Activated naive CD8-positive, alpha-beta T cell treated with anti-CD3 and anti-CD28 coated beads for 36 hours (primary cell): ENCODE data around the gene FAM83C. TPM values are rescaled to one million over a fixed set of nuclear protein-coding genes. Genes with fewer than 3 reads are reported as not detected.
A peak's percentile ranks its signal among the peaks of the same experiment; 100 is the strongest.

ENCODE experiments used
- DNase-seq: peaks from one replicate; pipeline ENCODE4 v3.0.0; 2021
- H3K27ac Mint-ChIP-seq: one replicate; pipeline ENCODE4 v1.8.0; 2022; ENCODE audit warnings: mild to moderate bottlenecking, moderate library complexity, mixed read lengths
- H3K27me3 Mint-ChIP-seq: one replicate; pipeline ENCODE4 v1.8.0; 2022; ENCODE audit warnings: mild to moderate bottlenecking, mixed read lengths
- H3K36me3 Mint-ChIP-seq: one replicate; pipeline ENCODE4 v1.8.0; 2021; ENCODE audit warnings: mild to moderate bottlenecking, mixed read lengths
- H3K4me1 Mint-ChIP-seq: one replicate; pipeline ENCODE4 v1.8.0; 2021; ENCODE audit warnings: mixed read lengths
- H3K4me3 Mint-ChIP-seq: one replicate; pipeline ENCODE4 v1.8.0; 2022; ENCODE audit warnings: mild to moderate bottlenecking, moderate library complexity, mixed read lengths
- H3K9me3 Mint-ChIP-seq: one replicate; pipeline ENCODE4 v1.8.0; 2022; ENCODE audit warnings: mixed read lengths
- total RNA-seq, 2 experiments: library from RNA; stranded (reverse); gene quantifications; one replicate each; pipeline ENCODE4 v1.2.3, GENCODE V29; 2021

FAM83C gene
- total RNA-seq, 2 experiments from 2014 or later = not detected

DNA sequence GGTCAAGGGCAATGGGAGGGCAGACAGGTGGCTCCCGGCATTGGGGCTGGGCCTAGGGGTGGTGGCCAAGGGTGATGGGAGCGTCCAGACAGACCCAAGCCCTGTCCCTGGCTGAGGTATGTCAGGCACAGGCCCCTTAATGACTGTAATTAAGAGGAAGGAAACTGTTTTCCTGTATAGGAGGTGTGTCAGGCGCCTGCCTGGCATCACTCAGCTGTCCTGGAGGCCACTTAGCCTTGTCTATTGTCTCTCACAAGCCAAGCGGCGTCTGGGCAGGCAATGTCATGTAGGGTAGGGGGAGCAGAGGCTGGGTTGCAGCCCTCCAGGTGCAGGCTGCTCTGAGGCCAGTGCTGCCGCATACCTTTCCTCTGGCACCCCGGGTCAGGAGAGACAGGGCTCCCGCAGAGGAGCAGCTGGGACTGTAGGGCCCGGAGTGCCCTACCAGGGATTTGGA, 3.9 kb upstream of the FAM83C start:
- H3K27me3 Mint-ChIP-seq = no peaks in the 10 kb centered on the region
- H3K27ac Mint-ChIP-seq = no peak overlapping the region
- no peak overlapping the region for H3K4me3 Mint-ChIP-seq
- H3K9me3 Mint-ChIP-seq = no peaks in the 10 kb centered on the region
- DNase-seq = no peak
- H3K4me1 Mint-ChIP-seq = no peaks in the 10 kb centered on the region
- no peaks in the 10 kb centered on the region for H3K36me3 Mint-ChIP-seq

DNA sequence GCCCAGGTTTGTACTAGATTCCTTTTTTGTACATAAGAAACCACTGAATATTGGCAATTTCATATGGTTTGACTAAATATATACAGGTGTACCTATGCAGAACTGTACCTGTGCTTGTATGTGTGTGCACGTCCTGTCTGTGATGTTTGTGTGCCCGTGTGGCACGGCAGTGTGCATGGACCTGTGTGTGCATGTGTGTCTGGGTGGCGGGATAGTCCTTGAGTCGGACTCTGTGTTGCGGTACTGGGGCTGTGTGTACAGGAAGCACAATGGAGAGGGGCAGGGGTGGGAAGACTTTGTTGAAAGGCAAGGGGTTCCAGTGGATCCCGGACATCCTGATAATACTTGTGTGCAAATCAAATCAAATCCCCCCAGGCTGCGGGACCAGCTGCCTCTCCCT, 3.4 kb upstream of the FAM83C start:
- no peaks in the 10 kb centered on the region for H3K27me3 Mint-ChIP-seq
- no peak overlapping the region for H3K4me3 Mint-ChIP-seq
- H3K9me3 Mint-ChIP-seq = no peaks in the 10 kb centered on the region
- no peak for DNase-seq
- no peaks in the 10 kb centered on the region for H3K36me3 Mint-ChIP-seq
- H3K27ac Mint-ChIP-seq = no peak overlapping the region
- no peaks in the 10 kb centered on the region for H3K4me1 Mint-ChIP-seq

DNA sequence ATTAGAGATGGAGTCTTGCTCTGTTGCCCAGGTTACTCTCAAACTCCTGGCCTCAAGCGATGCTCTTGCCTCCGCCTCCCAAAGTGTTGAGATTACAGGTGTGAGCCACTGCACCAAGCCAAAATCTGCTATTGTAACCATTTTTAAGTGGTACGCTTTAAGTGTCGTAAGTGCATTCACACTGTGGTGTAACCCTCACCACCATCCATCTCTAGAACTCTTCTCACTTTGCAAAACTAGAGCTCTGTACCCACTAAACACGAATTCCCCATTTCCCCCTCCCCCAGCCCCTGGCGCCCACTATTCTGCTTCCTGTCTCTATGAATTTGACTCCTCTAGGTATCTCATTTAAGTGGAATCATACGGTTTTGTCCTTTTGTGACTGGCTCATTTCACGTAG, 2.8 kb upstream of the FAM83C start:
- Mint-ChIP-seq H3K9me3 (no peaks in the 10 kb centered on the region), H3K27me3 (no peaks in the 10 kb centered on the region), H3K4me1 (no peaks in the 10 kb centered on the region), H3K27ac (no peak overlapping the region), H3K4me3 (no peak overlapping the region), H3K36me3 (no peaks in the 10 kb centered on the region)
- DNase-seq = no peak

DNA sequence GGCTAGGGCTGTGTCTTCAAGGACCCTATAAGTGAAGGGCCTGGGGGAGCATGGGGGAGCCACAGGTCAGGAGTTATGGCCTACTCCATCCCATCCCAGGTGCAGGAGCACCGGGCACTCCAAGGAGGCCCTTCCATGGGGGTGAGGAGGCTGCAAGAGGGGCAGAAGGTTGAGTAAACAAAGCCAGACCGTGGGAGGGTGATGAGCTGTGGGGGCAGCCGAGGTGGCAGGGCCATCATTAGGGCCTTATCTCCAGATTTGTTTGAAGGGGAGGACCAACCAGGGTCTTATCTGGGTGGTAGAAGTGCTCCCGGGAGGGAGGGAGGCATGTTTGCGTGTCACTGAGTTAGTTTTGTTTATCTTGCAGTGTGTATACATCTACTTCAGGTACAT, 2.1 kb upstream of the FAM83C start:
- H3K27me3 Mint-ChIP-seq = no peaks in the 10 kb centered on the region
- H3K27ac Mint-ChIP-seq = no peak overlapping the region
- no peak overlapping the region for H3K4me3 Mint-ChIP-seq
- no peaks in the 10 kb centered on the region for H3K36me3 Mint-ChIP-seq
- no peaks in the 10 kb centered on the region for H3K4me1 Mint-ChIP-seq
- DNase-seq = no peak
- H3K9me3 Mint-ChIP-seq = no peaks in the 10 kb centered on the region

DNA sequence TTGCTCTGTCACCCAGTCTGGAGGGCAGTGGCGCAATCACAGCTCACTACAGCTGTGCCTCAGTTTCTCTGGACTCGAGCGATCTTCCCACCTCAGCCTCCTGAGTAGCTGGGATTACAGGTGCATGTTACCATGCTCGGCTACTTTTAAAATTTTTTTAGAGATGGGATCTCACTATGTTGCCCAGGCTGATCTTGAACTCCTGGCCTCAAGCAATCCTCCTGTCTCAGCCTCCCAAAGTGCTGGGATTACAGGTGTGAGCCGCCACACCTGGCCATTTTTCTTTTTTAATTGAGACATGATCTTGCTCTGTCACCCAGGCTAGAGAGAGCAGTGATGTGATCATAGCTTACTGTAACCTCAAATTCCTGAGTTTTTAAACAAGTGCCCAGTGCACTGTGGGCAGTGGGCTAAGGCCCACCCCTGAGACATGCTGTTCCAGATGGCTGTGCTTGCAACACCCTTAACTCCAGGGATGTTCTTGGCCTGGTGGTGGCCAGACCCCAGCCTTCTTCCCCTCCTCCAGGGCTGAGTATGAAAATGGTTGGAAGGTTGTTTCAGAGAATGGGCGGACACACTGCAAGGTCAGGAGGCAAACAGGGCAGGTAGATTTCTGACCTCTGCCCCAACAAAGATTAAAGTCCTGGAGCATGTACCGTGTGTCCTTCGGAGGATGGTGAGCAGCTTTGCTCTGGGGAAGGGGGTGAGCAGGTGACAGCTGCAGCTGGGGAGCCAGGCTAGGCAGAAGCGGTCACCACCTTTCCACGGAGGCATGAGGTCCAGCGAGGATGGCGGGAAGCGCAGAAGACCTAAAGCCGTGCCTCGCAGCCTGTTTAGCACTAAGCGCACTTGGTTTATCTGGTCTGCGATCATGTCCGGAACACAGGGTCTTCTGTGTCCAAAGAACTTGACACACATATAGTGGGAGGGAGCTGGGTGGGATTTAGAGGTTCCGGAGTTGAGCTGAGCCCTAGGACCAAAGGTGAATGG, 1.4 kb upstream of the FAM83C start:
- Mint-ChIP-seq H3K4me3 (no peak overlapping the region), H3K36me3 (no peaks in the 10 kb centered on the region), H3K27ac (no peak overlapping the region), H3K9me3 (no peaks in the 10 kb centered on the region), H3K27me3 (no peaks in the 10 kb centered on the region), H3K4me1 (no peaks in the 10 kb centered on the region)
- no peak for DNase-seq

DNA sequence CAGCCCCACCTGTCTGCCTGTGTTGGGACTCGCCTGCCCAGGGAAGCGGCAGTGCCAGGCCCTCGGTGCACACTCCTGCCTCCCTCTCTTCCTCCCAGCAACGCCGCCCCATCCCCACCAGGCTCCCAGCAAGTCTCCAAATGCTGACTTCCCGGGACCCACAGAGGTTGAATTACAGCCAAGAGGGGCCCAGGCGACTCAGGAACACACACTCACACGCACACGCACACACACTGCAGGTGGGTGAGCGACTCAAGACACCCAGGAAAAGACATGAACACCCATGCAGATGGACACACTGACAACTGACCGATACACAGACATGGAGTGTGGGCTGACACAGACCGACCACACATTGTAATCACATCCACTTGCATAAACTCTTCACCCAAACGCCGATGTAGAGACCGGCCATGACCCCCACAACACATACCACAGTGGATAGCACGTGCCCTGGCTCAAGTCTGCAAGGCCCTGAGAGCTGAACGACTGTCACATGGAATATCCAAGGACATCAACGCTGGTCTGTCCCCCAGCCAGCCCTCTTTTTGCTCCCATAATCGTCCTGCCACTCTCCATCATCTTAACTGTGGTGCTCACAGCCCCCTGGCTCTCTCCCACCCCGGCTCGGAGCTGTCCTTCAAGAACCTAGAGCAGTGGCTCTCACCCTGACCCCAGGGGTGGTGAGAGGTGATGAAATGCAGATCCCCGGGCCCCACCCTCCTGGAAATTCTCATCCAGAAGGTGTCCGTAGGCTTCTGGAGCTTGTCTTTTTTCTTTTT, 470 bp upstream of the FAM83C start:
- Mint-ChIP-seq H3K4me1 (no peaks in the 10 kb centered on the region), H3K36me3 (no peaks in the 10 kb centered on the region), H3K9me3 (no peaks in the 10 kb centered on the region)

DNA sequence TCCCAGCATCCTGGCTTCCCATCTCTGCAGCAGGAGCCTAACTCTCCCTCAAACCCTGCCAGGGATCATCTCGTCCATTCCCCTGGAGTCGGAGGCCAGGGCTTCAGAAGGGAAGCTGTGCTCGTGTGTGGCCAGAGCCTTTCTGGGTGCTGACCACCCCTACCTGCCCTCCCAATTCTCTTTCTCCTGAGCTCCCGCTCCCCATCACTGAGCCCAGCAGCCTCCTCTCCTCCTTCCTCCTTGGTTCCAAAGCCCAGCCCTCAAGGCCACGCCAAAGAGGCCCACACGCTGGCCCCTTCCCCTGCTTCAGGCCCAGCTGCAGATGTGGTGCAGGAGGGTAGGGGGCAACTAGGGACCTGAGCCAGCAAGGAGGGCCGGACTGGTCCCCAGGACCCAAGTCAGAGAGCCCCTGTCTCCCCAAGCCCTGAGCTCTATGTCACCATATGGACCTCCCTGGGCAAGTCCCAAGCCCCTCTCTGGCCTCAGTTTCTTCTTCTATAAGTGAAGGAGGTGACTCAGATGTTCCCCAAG, 1.3 kb downstream of the FAM83C start:
- Mint-ChIP-seq H3K27ac (no peak overlapping the region), H3K4me3 (no peak overlapping the region), H3K36me3 (no peaks in the 10 kb centered on the region), H3K27me3 (no peaks in the 10 kb centered on the region), H3K9me3 (no peaks in the 10 kb centered on the region), H3K4me1 (no peaks in the 10 kb centered on the region)
- DNase-seq = no peak

More for the DNA sequence above, 470 bp upstream of the FAM83C start:
- H3K27ac Mint-ChIP-seq = no peak overlapping the region
- H3K4me3 Mint-ChIP-seq = no peak overlapping the region
- DNase-seq = no peak
- no peaks in the 10 kb centered on the region for H3K27me3 Mint-ChIP-seq

DNA sequence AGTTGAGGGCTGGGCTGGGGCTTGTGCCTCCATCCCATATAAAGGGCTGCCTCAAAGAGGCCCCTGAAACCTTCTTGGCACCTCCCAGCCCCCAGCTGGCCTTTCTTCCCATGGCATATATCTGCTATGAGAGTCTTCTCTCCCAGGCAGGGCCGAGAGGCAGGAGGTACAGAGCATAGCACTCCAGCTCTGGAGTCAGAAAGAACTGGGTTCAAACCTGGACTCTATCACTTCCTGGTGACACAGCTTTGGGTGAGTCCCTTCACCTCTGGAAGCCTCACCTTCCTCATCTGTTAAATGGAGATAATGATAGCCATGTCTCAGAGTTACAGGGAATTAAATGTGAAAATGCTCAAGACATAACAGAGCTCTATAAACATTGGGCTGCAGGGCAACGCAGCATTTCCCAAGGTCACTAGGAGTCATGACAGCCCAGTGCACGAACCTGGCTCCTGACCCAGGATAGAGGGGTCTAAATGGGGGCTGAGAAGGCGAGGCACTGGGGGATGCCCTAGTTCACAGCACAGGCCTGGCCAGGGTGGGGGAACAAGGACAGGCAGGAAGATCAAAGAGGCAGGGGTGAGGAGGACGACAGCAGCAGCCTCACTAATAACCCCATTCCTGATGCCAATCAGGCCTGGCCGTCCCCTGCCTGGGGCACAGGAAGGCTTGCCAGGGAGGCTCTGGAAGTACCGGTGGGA, 1.9 kb downstream of the FAM83C start:
- H3K36me3 Mint-ChIP-seq = no peaks in the 10 kb centered on the region
- H3K27me3 Mint-ChIP-seq = no peaks in the 10 kb centered on the region
- H3K4me3 Mint-ChIP-seq = no peak overlapping the region
- no peak for DNase-seq
- no peak overlapping the region for H3K27ac Mint-ChIP-seq
- H3K9me3 Mint-ChIP-seq = no peaks in the 10 kb centered on the region
- peaks cover 3% of the 10 kb centered on the region for H3K4me1 Mint-ChIP-seq

DNA sequence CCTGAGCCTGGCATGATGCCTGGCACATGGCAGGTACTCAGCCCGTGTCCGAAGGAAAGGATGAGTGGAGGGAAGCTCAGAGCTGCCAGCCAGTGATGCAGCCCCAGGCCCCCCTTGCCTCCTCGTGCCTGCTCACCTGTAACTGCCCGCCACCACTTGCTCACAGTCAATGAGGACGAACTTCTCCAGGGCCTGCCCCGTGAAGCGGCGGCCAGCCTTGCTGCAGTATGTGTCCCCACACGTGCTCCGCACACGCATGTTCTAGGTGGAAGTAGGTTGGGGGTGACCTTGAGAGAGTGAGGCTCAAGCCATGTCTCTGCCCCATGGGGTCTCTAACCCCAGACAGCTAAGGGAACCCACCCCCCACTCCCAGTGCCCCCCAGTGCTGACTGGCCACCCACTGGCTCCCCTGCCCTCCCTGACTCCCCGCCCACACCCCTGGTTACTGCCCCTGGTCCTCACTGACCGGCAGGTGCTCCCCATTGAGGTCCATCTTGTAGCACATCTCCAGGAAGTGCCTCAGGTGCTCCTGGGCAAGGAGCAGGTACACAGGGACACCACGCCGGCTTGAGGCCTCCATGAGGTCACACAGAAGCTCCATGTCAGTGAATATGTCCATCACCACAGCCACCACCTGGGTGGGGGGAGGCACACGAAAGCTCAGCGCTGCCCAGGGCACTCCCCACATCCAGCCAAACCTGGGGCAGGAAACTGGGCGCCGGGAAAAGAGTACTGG, 3.7 kb downstream of the FAM83C start:
- H3K27ac Mint-ChIP-seq = no peak overlapping the region
- no peaks in the 10 kb centered on the region for H3K27me3 Mint-ChIP-seq
- no peak for DNase-seq
- H3K4me1 Mint-ChIP-seq = peaks cover 8% of the 10 kb centered on the region
- H3K36me3 Mint-ChIP-seq = peaks cover 11% of the 10 kb centered on the region
- no peak overlapping the region for H3K4me3 Mint-ChIP-seq
- no peaks in the 10 kb centered on the region for H3K9me3 Mint-ChIP-seq

DNA sequence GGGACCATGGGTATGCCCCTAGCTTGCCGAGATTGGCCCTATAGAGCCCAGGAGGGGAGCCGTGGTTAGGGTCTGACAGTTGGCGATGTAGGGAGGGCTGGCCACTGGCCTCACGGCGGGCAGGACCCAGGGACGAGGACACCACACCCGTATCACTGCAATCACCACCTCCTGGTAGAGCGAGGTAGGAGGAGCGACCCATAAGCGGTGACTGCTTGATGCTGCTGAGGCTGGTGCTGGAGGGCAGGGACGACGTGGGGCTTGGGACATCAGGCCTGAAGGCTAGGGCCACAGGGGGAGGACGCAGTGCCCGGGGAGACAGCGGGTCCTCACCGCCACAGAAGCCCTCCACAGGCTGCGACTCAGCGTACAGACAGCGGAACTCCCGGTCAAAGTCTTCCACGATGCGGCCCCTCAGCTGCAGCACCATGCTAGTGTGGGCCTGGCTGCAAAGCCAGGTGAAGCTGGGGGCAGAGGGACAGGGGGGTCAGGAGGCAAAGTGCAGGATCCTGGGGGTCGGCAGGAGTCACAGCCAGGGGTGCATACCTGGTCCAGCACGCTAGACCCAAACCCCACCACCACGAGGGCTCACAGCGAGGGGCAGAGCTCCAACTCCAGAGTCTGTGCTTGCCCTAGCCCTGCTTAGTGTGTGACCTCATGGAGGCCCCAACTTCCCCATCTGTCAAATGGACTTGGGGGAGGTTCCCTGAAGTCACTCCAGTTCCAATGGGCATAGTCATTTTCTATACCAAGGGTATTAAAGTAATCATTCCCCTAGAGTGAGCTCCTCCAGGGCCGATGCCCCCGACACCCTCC, 4.5 kb downstream of the FAM83C start:
- peaks cover 14% of the 10 kb centered on the region for H3K36me3 Mint-ChIP-seq
- H3K9me3 Mint-ChIP-seq = no peaks in the 10 kb centered on the region
- H3K4me1 Mint-ChIP-seq = peaks cover 12% of the 10 kb centered on the region
- no peak for DNase-seq
- no peak overlapping the region for H3K4me3 Mint-ChIP-seq
- no peak overlapping the region for H3K27ac Mint-ChIP-seq
- H3K27me3 Mint-ChIP-seq = no peaks in the 10 kb centered on the region

DNA sequence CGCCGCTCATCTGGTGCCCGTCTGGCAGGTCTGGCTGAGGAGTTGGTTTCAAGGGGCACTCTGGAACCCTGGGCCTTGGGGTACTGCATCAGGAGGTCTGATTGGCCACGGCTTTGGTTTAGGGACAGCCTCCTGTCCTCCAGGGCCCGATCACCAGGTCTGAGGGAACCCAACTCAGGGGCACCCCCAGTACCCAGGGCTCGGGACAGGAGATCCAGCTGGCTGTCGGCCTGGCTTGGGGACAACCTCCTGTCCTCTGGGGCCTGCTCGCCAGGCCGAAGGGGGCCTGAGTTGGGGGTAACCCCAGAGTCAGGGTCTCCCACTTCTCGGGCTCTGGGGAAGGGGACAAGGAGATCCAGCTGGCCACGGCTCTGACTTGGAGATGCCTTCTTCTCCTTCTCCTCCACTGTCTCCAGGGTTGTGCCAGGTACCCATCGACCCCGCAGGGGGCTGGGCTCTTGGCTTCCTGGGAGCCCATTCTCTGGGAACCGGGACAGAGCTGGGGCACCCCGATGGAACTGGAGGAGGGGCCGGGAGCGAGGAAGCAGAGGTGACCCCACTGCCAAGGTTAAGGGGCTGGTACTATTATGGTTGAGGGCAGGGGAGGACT, 5.2 kb downstream of the FAM83C start:
- Mint-ChIP-seq H3K36me3 (peaks cover 19% of the 10 kb centered on the region), H3K9me3 (no peaks in the 10 kb centered on the region), H3K27ac (no peak overlapping the region), H3K4me3 (no peak overlapping the region), H3K27me3 (no peaks in the 10 kb centered on the region), H3K4me1 (peaks cover 17% of the 10 kb centered on the region)
- no peak for DNase-seq

DNA sequence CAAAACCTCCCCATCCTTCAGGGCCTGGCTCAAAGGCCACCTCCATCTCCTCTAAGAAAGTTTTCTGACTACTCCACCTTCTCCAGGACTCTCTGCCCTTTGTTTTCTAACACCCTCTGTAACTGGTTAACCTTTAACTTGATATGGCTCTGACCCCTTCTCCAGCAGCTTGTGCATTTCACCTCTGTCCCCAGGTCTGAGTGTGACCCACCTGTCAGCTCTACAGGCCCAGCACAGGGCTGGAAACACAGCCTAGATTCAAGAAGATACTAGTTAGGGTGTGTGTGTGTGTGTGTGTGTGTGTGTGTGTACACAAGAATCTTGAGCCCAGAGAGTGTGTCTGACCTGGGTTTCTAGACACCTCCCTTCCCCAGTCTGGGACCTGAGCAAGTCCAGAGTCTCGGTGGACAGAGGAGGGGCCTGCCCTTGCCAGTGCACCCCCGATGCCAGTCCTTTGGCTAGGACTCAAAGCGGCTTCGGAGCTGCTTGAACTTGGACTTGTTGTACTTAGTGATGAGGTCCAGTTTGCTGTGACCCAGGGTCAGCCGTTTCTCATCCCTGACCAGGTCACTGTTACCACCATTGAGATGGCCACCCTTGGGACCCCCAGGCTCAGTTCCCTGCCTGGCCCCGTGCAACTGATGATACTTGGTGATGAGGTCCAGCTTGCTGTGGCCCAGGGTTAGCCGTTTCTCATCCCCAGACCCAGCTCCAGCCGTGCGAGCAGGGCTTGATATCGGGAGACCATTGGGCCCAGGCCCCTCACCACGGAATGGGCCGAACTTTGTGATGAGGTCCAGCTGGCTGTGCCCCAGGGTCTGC, 5.9 kb downstream of the FAM83C start:
- Mint-ChIP-seq H3K27ac (peak overlapping the region; percentile 57), H3K4me1 (peaks cover 17% of the 10 kb centered on the region), H3K36me3 (peaks cover 24% of the 10 kb centered on the region), H3K9me3 (no peaks in the 10 kb centered on the region), H3K27me3 (no peaks in the 10 kb centered on the region), H3K4me3 (peak overlapping the region; percentile 89)
- no peak for DNase-seq

DNA sequence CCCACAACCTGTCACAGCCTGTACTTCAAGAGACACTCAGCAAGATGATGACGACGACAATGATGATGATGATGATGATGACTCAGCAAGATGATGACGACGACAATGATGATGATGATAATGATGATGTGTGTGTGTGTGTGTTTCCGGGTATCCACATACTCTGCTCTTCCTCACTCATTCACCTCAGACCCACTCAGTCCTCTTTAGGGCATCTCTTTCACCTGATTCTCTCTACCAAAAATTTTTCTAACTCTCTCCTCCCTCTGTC, 6.5 kb downstream of the FAM83C start:
- Mint-ChIP-seq H3K4me1 (peaks cover 17% of the 10 kb centered on the region), H3K27ac (peak overlapping the region; percentile 57), H3K9me3 (no peaks in the 10 kb centered on the region), H3K4me3 (peak overlapping the region; percentile 89), H3K36me3 (peaks cover 24% of the 10 kb centered on the region), H3K27me3 (no peaks in the 10 kb centered on the region)
- DNase-seq = no peak
